PC-9 (cell line): ENCODE results near the gene ZFHX3.

Source experiments
- EZH2 ChIP-seq: fragments of 200-600 bp; sonication (generic); IDR thresholded peaks from 2 replicates; pipeline ENCODE4 v1.8.0; 2017; ENCODE audit warnings: antibody characterized with exemption, low read depth
- TF ChIP-seq, protein P1 (sequence below): fragments of 200-600 bp; sonication (generic); conservative IDR thresholded peaks from 2 replicates; pipeline ENCODE4 v1.6.1; 2017; ENCODE audit warnings: mixed run types, antibody characterized with exemption, mild to moderate bottlenecking, moderate library complexity

DNA sequence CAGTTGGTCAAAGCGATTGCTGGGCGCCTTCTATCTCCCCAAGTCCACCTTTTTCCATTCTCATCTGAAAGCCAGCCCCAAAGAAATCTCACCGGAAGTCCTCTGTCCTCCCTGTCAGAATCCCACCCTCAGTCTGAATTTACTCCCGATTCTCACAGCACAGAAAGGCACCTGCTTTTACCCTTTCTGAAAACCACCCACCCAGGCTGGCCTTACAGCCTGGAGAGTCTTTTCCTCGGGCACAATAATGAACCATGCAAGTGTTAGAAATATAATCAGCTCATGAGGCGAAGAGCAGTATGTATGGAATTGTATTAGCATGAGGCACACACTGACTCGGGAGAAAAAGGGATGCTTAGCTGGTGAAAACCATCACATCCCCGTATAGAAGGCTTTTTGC, 1.2 kb upstream of the ZFHX3 start:
- TF ChIP-seq, protein P1, sequence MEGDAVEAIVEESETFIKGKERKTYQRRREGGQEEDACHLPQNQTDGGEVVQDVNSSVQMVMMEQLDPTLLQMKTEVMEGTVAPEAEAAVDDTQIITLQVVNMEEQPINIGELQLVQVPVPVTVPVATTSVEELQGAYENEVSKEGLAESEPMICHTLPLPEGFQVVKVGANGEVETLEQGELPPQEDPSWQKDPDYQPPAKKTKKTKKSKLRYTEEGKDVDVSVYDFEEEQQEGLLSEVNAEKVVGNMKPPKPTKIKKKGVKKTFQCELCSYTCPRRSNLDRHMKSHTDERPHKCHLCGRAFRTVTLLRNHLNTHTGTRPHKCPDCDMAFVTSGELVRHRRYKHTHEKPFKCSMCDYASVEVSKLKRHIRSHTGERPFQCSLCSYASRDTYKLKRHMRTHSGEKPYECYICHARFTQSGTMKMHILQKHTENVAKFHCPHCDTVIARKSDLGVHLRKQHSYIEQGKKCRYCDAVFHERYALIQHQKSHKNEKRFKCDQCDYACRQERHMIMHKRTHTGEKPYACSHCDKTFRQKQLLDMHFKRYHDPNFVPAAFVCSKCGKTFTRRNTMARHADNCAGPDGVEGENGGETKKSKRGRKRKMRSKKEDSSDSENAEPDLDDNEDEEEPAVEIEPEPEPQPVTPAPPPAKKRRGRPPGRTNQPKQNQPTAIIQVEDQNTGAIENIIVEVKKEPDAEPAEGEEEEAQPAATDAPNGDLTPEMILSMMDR, result no peak
- no peak for TF ChIP-seq EZH2
